Keratinocyte (primary cell): ENCODE measurements around the gene LMTK2. TPM values are rescaled to one million over a fixed set of nuclear protein-coding genes. Genes with fewer than 3 reads are reported as not detected.

Experiments used
- DNase-seq: peaks from one replicate; pipeline ENCODE4 v3.0.0-alpha.2; 2011; ENCODE audit warnings: low read depth, missing footprints, low spot score
- FAIRE-seq: peaks from 2 replicates; lab custom pipeline; 2011; peaks lifted over from hg19 to GRCh38; lab: Jason Lieb, UNC
- H2AFZ ChIP-seq: 2 replicates; pipeline ENCODE4 v1.6.0; 2012; ENCODE audit warnings: low read length, control low read depth, inconsistent platforms; ENCODE audit not compliant: control insufficient read depth
- H3K27ac ChIP-seq: 2 replicates; pipeline ENCODE4 v1.5.1; 2011; ENCODE audit warnings: low read length; ENCODE audit not compliant: control insufficient read depth, insufficient read depth
- H3K27me3 ChIP-seq: 3 replicates; pipeline ENCODE4 v1.6.0; 2011; ENCODE audit warnings: low read length; ENCODE audit not compliant: control insufficient read depth, insufficient read depth; ENCODE audit errors: extremely low read depth
- H3K36me3 ChIP-seq, 2 experiments: 2 replicates in 1 of 2; 3 replicates in 1 of 2; pipeline ENCODE4 v1.5.1; 2011; ENCODE audit warnings: low read length in 2 of 2, mild to moderate bottlenecking in 1 of 2; ENCODE audit not compliant: control insufficient read depth in 2 of 2, insufficient read depth in 2 of 2; ENCODE audit errors: extremely low read depth in 1 of 2
- H3K4me1 ChIP-seq: 3 replicates; pipeline ENCODE4 v1.5.1; 2011; ENCODE audit warnings: low read length; ENCODE audit not compliant: control insufficient read depth, insufficient read depth; ENCODE audit errors: extremely low read depth
- H3K4me2 ChIP-seq: 3 replicates; pipeline ENCODE4 v1.6.0; 2011; ENCODE audit warnings: low read depth, low read length; ENCODE audit not compliant: control insufficient read depth, insufficient read depth; ENCODE audit errors: extremely low read depth
- H3K4me3 ChIP-seq, 3 experiments: fragments of 200-600 bp in 1 of 3; sonication (generic) in 1 of 3; 2 replicates in 2 of 3; 3 replicates in 1 of 3; pipeline ENCODE4 v1.5.1; 2011 to 2016; ENCODE audit warnings: low read length in 3 of 3, mild to moderate bottlenecking in 3 of 3, control low read depth in 2 of 3, inconsistent platforms in 1 of 3, low read depth in 1 of 3, mixed read lengths in 1 of 3, mixed run types in 1 of 3, moderate library complexity in 1 of 3; ENCODE audit not compliant: control insufficient read depth in 2 of 3, insufficient read depth in 2 of 3; ENCODE audit errors: extremely low read depth in 1 of 3
- H3K79me2 ChIP-seq: 2 replicates; pipeline ENCODE4 v1.6.0; 2012; ENCODE audit warnings: low read length; ENCODE audit not compliant: control insufficient read depth, insufficient read depth
- H3K9ac ChIP-seq: 3 replicates; pipeline ENCODE4 v1.6.0; 2011; ENCODE audit warnings: low read length; ENCODE audit not compliant: control insufficient read depth, insufficient read depth; ENCODE audit errors: extremely low read depth
- H3K9me1 ChIP-seq: 3 replicates; pipeline ENCODE4 v1.6.0; 2011; ENCODE audit warnings: low read length; ENCODE audit not compliant: control insufficient read depth, insufficient read depth; ENCODE audit errors: extremely low read depth
- H3K9me3 ChIP-seq: 2 replicates; pipeline ENCODE4 v1.5.1; 2012; ENCODE audit warnings: low read depth, low read length; ENCODE audit not compliant: control insufficient read depth
- H4K20me1 ChIP-seq: 3 replicates; pipeline ENCODE4 v1.6.0; 2011; ENCODE audit warnings: low read length; ENCODE audit not compliant: control insufficient read depth, insufficient read depth; ENCODE audit errors: extremely low read depth
- CTCF ChIP-seq, 3 experiments: IDR thresholded peaks in 1 of 3; conservative IDR thresholded peaks in 1 of 3; optimal IDR thresholded peaks in 1 of 3; 2 replicates in 2 of 3; 3 replicates in 1 of 3; pipeline versions ENCODE3 to v1.5.1; 2011; ENCODE audit warnings: low read length in 3 of 3, mild to moderate bottlenecking in 3 of 3, moderate library complexity in 2 of 3, control low read depth in 1 of 3, inconsistent platforms in 1 of 3; ENCODE audit not compliant: insufficient read depth in 2 of 3; ENCODE audit errors: extremely low read depth in 1 of 3
- EZH2 ChIP-seq: IDR thresholded peaks from one replicate; pipeline ENCODE4 v1.6.1; 2012; ENCODE audit warnings: inconsistent platforms, mild to moderate bottlenecking, low read length, moderate library complexity
- dilution Hi-C: fragments of 300-500 bp; cut with MboI; formaldehyde crosslinking; loops from one replicate; pipeline ENCODE4 v1.7.0; 2020; ENCODE audit warnings: low sequenced_read_pairs; ENCODE audit not compliant: extremely low pct_ligation_motif_present
- polyA plus RNA-seq, 5 experiments: library from polyadenylated mRNA; depleted of rRNA in 3 of 5; stranded (reverse) in 3 of 5; stranded (forward) in 1 of 5; unstranded in 1 of 5; fragments of >200 nt; gene quantifications; 1 replicate in 1 of 5; 2 replicates in 3 of 5; 3 replicates in 1 of 5; pipeline versions ENCODE4 v1.2.1 to v1.2.3, GENCODE V29; 2011 to 2012; ENCODE audit warnings: missing spikeins in 2 of 5, low read depth in 1 of 5, low replicate concordance in 1 of 5

LMTK2 gene
- polyA plus RNA-seq, 1 donor (not counting 4 experiments of a cell fraction or from before 2014, with no cell fraction given): 6.6 TPM

DNA sequence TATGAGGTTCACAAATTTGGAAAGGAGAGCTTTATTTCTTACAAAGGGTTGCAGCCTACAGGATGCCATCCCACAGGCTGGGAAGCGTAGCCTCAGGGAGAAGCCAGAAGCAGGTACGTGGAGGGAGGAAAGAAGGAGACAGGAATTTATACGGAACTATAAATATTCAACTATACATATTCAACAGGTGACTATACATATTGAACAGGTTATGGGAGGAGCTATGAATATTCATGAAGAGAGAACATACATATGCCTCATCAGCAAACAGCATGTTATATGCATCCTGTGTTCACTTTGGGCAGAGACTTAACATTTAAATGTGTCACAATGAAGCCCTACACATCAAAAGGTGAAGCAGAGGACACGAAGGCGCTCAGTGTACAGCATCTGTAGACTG is 40.5 kb upstream of the LMTK2 start:
- Histone ChIP-seq H3K9me1 (no peaks in the 10 kb centered on the region), H3K27ac (no peak overlapping the region), H3K9me3 (no peaks in the 10 kb centered on the region), H3K79me2 (no peaks in the 10 kb centered on the region), H3K36me3 (no peaks in the 10 kb centered on the region), H3K4me2 (no peak overlapping the region), H2AFZ (no peak overlapping the region), H3K9ac (no peak overlapping the region), H3K4me3 (no peak overlapping the region), H4K20me1 (no peaks in the 10 kb centered on the region), H3K27me3 (no peaks in the 10 kb centered on the region), H3K4me1 (no peaks in the 10 kb centered on the region)
- TF ChIP-seq CTCF (optimal IDR thresholded peaks at IDR 0.05 in 1 of 3, IDR thresholded peaks at IDR 0.05 in 1 of 3, conservative IDR thresholded peaks at IDR 0.05 in 1 of 3; ENCODE audit: extremely low read depth in 1 of 3, insufficient read depth in 2 of 3, low read length in 3 of 3) (no peak), EZH2 (no peak)
- dilution Hi-C loops: no loop called here
- FAIRE-seq (no peak), DNase-seq (no peak)

DNA sequence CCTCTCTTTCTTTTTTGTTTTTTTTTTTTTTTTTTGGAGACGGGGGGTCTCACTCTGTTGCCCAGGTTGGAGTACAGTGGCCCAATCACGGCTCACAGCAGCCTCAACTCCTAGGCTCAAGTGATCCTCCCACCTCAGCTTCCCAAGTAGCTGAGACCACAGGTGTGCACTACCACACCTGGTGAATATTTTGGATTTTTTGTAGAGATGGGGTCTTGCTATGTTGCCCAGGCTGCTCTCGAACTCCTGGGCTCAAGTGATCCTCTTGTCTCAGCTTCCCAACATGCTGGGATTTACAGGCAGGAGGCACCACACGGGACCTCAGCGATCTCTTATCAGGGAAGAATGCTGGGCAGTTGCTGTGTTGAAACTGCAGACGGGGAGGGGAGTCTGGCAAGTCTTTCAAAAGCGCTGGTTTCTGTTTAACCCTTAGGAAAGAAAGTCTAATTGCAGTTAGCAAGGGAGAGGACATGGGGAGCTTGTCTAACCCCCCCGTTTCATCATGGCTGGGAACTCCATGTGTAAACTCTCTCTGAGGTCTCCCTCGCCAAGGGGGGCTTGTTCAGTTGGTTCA is 39.6 kb upstream of the LMTK2 start:
- no peaks in the 10 kb centered on the region for H3K79me2 ChIP-seq
- H3K4me3 ChIP-seq: no peak overlapping the region
- no peaks in the 10 kb centered on the region for H3K9me3 ChIP-seq
- H3K27ac ChIP-seq: no peak overlapping the region
- H3K36me3 ChIP-seq: no peaks in the 10 kb centered on the region
- H3K4me2 ChIP-seq: no peak overlapping the region
- DNase-seq (no peak), FAIRE-seq (no peak)
- H3K27me3 ChIP-seq: no peaks in the 10 kb centered on the region
- TF ChIP-seq CTCF (optimal IDR thresholded peaks at IDR 0.05 in 1 of 3, IDR thresholded peaks at IDR 0.05 in 1 of 3, conservative IDR thresholded peaks at IDR 0.05 in 1 of 3; ENCODE audit: extremely low read depth in 1 of 3, insufficient read depth in 2 of 3, low read length in 3 of 3) (no peak), EZH2 (no peak)
- dilution Hi-C loops: no loop called here
- no peaks in the 10 kb centered on the region for H3K9me1 ChIP-seq
- no peaks in the 10 kb centered on the region for H3K4me1 ChIP-seq
- H2AFZ ChIP-seq: no peak overlapping the region
- H4K20me1 ChIP-seq: no peaks in the 10 kb centered on the region
- no peak overlapping the region for H3K9ac ChIP-seq
